ENCODE results near the gene UBAP2L.

Gene UBAP2L

GRCh38 chr1:154181944-154182343, 38.8 kb upstream of the UBAP2L start:
- 3% methylated on average over 6 of the region's 6 CpGs for WGBS
- H3K27ac ChIP-seq (ENCODE audit: low read length, poor library complexity, severe bottlenecking): peak overlapping the region; percentile 64
- peaks cover 0 to 7% of the 10 kb centered on the region in 2 experiments for H3K27me3 ChIP-seq (ENCODE audit: control insufficient read depth in 1 of 2, insufficient read depth in 1 of 2, low read length in 2 of 2)
- H3K36me3 ChIP-seq (ENCODE audit: control insufficient read depth in 1 of 2, insufficient read depth in 2 of 2, low read depth in 1 of 2, low read length in 2 of 2): peaks cover 11 to 13% of the 10 kb centered on the region in 2 experiments
- peaks cover 19% of the 10 kb centered on the region for H3K4me1 ChIP-seq (ENCODE audit: control insufficient read depth, insufficient read depth, low read depth, low read length)
- no peak overlapping the region for H4K91ac ChIP-seq (ENCODE audit: low read length)
- H3K79me1 ChIP-seq (replicated peaks; ENCODE audit: low read length, poor library complexity, severe bottlenecking): no peaks in the 10 kb centered on the region
- peak overlapping the region; percentile 26 for H3K4me2 ChIP-seq (ENCODE audit: low read length, poor library complexity, severe bottlenecking)
- no peak overlapping the region for H2AFZ ChIP-seq (ENCODE audit: low read depth, low read length)
- H2BK12ac ChIP-seq (ENCODE audit: low read length in 2 of 2): no peak overlapping the region
- H3K9ac ChIP-seq (ENCODE audit: low read length): peak overlapping the region; percentile 93
- no peak overlapping the region for H2BK5ac ChIP-seq (ENCODE audit: low read depth, low read length, poor library complexity, severe bottlenecking)
- peak overlapping the region in 1 of 2 experiments; percentile 1 for H3K4ac ChIP-seq (ENCODE audit: low read depth in 1 of 2, low read length in 2 of 2)
- no peak overlapping the region for H2AK5ac ChIP-seq (ENCODE audit: low read length, severe bottlenecking)
- DNase-seq: no peak
- H2BK120ac ChIP-seq (ENCODE audit: low read depth, low read length): no peak overlapping the region
- no peak overlapping the region for H3K23ac ChIP-seq (ENCODE audit: low read length in 2 of 2)
- H3K14ac ChIP-seq (ENCODE audit: low read length in 2 of 2): no peak overlapping the region
- no peak overlapping the region for H4K8ac ChIP-seq (ENCODE audit: low read length)
- H3K4me3 ChIP-seq (ENCODE audit: insufficient read depth in 1 of 2, low read depth in 1 of 2, low read length in 2 of 2): peak overlapping the region; percentile 90 to 95
- peak overlapping the region in 1 of 2 experiments; percentile 62 for H3K18ac ChIP-seq (ENCODE audit: low read depth in 1 of 2, low read length in 2 of 2)
- H2BK15ac ChIP-seq (ENCODE audit: low read depth, poor library complexity, severe bottlenecking): no peak overlapping the region
- H3K9me3 ChIP-seq (ENCODE audit: control insufficient read depth, low read length): no peaks in the 10 kb centered on the region

GRCh38 chr1:154182344-154183045, 38.3 kb upstream of the UBAP2L start:
- Histone ChIP-seq H3K23ac (ENCODE audit: low read length in 2 of 2) (no peak overlapping the region), H3K36me3 (ENCODE audit: control insufficient read depth in 1 of 2, insufficient read depth in 2 of 2, low read depth in 1 of 2, low read length in 2 of 2) (peaks cover 11 to 13% of the 10 kb centered on the region in 2 experiments), H3K4me1 (ENCODE audit: control insufficient read depth, insufficient read depth, low read depth, low read length) (peaks cover 17% of the 10 kb centered on the region), H2BK120ac (ENCODE audit: low read depth, low read length) (peak overlapping the region; percentile 9), H4K91ac (ENCODE audit: low read length) (peak overlapping the region; percentile 99), H4K8ac (ENCODE audit: low read length) (peak overlapping the region; percentile 95), H3K14ac (ENCODE audit: low read length in 2 of 2) (peak overlapping the region in 1 of 2 experiments; percentile 90), H3K9ac (ENCODE audit: low read length) (peak overlapping the region; percentile 93), H3K4me3 (ENCODE audit: insufficient read depth in 1 of 2, low read depth in 1 of 2, low read length in 2 of 2) (peak overlapping the region; percentile 90 to 95), H2BK12ac (ENCODE audit: low read length in 2 of 2) (no peak overlapping the region), H2BK15ac (ENCODE audit: low read depth, poor library complexity, severe bottlenecking) (peak overlapping the region; percentile 74), H3K27ac (ENCODE audit: low read length, poor library complexity, severe bottlenecking) (peak overlapping the region; percentile 64), H3K4ac (ENCODE audit: low read depth in 1 of 2, low read length in 2 of 2) (peak overlapping the region; percentile 89 to 95), H3K79me1 (replicated peaks; ENCODE audit: low read length, poor library complexity, severe bottlenecking) (no peaks in the 10 kb centered on the region), H3K18ac (ENCODE audit: low read depth in 1 of 2, low read length in 2 of 2) (peak overlapping the region; percentile 90 to 97), H3K9me3 (ENCODE audit: control insufficient read depth, low read length) (no peaks in the 10 kb centered on the region), H2AFZ (ENCODE audit: low read depth, low read length) (no peak overlapping the region), H2AK5ac (ENCODE audit: low read length, severe bottlenecking) (peak overlapping the region; percentile 81), H3K27me3 (ENCODE audit: control insufficient read depth in 1 of 2, insufficient read depth in 1 of 2, low read length in 2 of 2) (peaks cover under 1 to 8% of the 10 kb centered on the region in 2 experiments), H2BK5ac (ENCODE audit: low read depth, low read length, poor library complexity, severe bottlenecking) (no peak overlapping the region), H3K4me2 (ENCODE audit: low read length, poor library complexity, severe bottlenecking) (peak overlapping the region; percentile 26)
- WGBS: under 1% methylated on average over 22 of the region's 35 CpGs
- DNase-seq: peak; percentile 81

GRCh38 chr1:154183046-154183915, 37.5 kb upstream of the UBAP2L start:
- Histone ChIP-seq H3K4me1 (ENCODE audit: control insufficient read depth, insufficient read depth, low read depth, low read length) (peaks cover 14% of the 10 kb centered on the region), H3K4me3 (ENCODE audit: insufficient read depth in 1 of 2, low read depth in 1 of 2, low read length in 2 of 2) (peak overlapping the region; percentile 90 to 95), H2BK5ac (ENCODE audit: low read depth, low read length, poor library complexity, severe bottlenecking) (no peak overlapping the region), H3K18ac (ENCODE audit: low read depth in 1 of 2, low read length in 2 of 2) (peak overlapping the region; percentile 91 to 97), H3K27ac (ENCODE audit: low read length, poor library complexity, severe bottlenecking) (peak overlapping the region; percentile 75), H4K8ac (ENCODE audit: low read length) (peak overlapping the region; percentile 99), H3K9me3 (ENCODE audit: control insufficient read depth, low read length) (no peaks in the 10 kb centered on the region), H4K91ac (ENCODE audit: low read length) (peak overlapping the region; percentile 99), H3K27me3 (ENCODE audit: control insufficient read depth in 1 of 2, insufficient read depth in 1 of 2, low read length in 2 of 2) (peaks cover 3 to 8% of the 10 kb centered on the region in 2 experiments), H2AFZ (ENCODE audit: low read depth, low read length) (peak overlapping the region; percentile 89), H2AK5ac (ENCODE audit: low read length, severe bottlenecking) (no peak overlapping the region), H3K4ac (ENCODE audit: low read depth in 1 of 2, low read length in 2 of 2) (peak overlapping the region; percentile 89 to 95), H2BK120ac (ENCODE audit: low read depth, low read length) (peak overlapping the region; percentile 64), H3K36me3 (ENCODE audit: control insufficient read depth in 1 of 2, insufficient read depth in 2 of 2, low read depth in 1 of 2, low read length in 2 of 2) (peaks cover 11 to 13% of the 10 kb centered on the region in 2 experiments), H3K23ac (ENCODE audit: low read length in 2 of 2) (peak overlapping the region in 1 of 2 experiments; percentile 18), H3K79me1 (replicated peaks; ENCODE audit: low read length, poor library complexity, severe bottlenecking) (no peaks in the 10 kb centered on the region), H3K14ac (ENCODE audit: low read length in 2 of 2) (peak overlapping the region in 1 of 2 experiments; percentile 90), H2BK12ac (ENCODE audit: low read length in 2 of 2) (no peak overlapping the region), H2BK15ac (ENCODE audit: low read depth, poor library complexity, severe bottlenecking) (no peak overlapping the region), H3K9ac (ENCODE audit: low read length) (peak overlapping the region; percentile 93), H3K4me2 (ENCODE audit: low read length, poor library complexity, severe bottlenecking) (peak overlapping the region; percentile 88)
- peak; percentile 96 for DNase-seq
- 5% methylated on average over 40 of the region's 41 CpGs for WGBS

GRCh38 chr1:154186177-154186576, 34.6 kb upstream of the UBAP2L start:
- H3K9me3 ChIP-seq (ENCODE audit: control insufficient read depth, low read length): no peaks in the 10 kb centered on the region
- H2BK15ac ChIP-seq (ENCODE audit: low read depth, poor library complexity, severe bottlenecking): peak overlapping the region; percentile 80
- H2BK5ac ChIP-seq (ENCODE audit: low read depth, low read length, poor library complexity, severe bottlenecking): no peak overlapping the region
- no peak overlapping the region for H3K14ac ChIP-seq (ENCODE audit: low read length in 2 of 2)
- H2BK12ac ChIP-seq (ENCODE audit: low read length in 2 of 2): no peak overlapping the region
- H4K8ac ChIP-seq (ENCODE audit: low read length): no peak overlapping the region
- H3K4ac ChIP-seq (ENCODE audit: low read depth in 1 of 2, low read length in 2 of 2): no peak overlapping the region
- H3K18ac ChIP-seq (ENCODE audit: low read depth in 1 of 2, low read length in 2 of 2): no peak overlapping the region
- peak; percentile 37 for DNase-seq
- H4K91ac ChIP-seq (ENCODE audit: low read length): no peak overlapping the region
- H3K4me3 ChIP-seq (ENCODE audit: insufficient read depth in 1 of 2, low read depth in 1 of 2, low read length in 2 of 2): no peak overlapping the region
- H2AK5ac ChIP-seq (ENCODE audit: low read length, severe bottlenecking): no peak overlapping the region
- WGBS: 59% methylated on average over 1 of the region's 1 CpG
- H3K79me1 ChIP-seq (replicated peaks; ENCODE audit: low read length, poor library complexity, severe bottlenecking): no peaks in the 10 kb centered on the region
- H2BK120ac ChIP-seq (ENCODE audit: low read depth, low read length): no peak overlapping the region
- H3K36me3 ChIP-seq (ENCODE audit: control insufficient read depth in 1 of 2, insufficient read depth in 2 of 2, low read depth in 1 of 2, low read length in 2 of 2): no peaks in the 10 kb centered on the region
- H3K27ac ChIP-seq (ENCODE audit: low read length, poor library complexity, severe bottlenecking): no peak overlapping the region
- no peak overlapping the region for H3K23ac ChIP-seq (ENCODE audit: low read length in 2 of 2)
- H3K9ac ChIP-seq (ENCODE audit: low read length): no peak overlapping the region
- H3K4me2 ChIP-seq (ENCODE audit: low read length, poor library complexity, severe bottlenecking): no peak overlapping the region
- no peak overlapping the region for H2AFZ ChIP-seq (ENCODE audit: low read depth, low read length)
- peaks cover 2% of the 10 kb centered on the region for H3K4me1 ChIP-seq (ENCODE audit: control insufficient read depth, insufficient read depth, low read depth, low read length)
- peaks cover 3 to 11% of the 10 kb centered on the region in 2 experiments for H3K27me3 ChIP-seq (ENCODE audit: control insufficient read depth in 1 of 2, insufficient read depth in 1 of 2, low read length in 2 of 2)
